WTC11 (cell line): ENCODE results near the gene LIPM. TPM values are rescaled to one million over a fixed set of nuclear protein-coding genes. Genes with fewer than 3 reads are reported as not detected.
A peak's percentile ranks its signal among the peaks of the same experiment; 100 is the strongest.

Source experiments
- ATAC-seq: fragments of 200-7000 bp; cut with Tn5 transposase; 2 replicates; pipeline ENCODE4 v1.10.0; 2021; ENCODE audit warnings: mild to moderate bottlenecking, moderate library complexity
- CTCF ChIA-PET: fragments of 300-600 bp; sonication (Branson Sonifier 250); formaldehyde crosslinking; loops from one replicate; lab custom pipeline; 2021; ENCODE audit warnings: antibody characterized with exemption; lab: Charles Lee
- POLR2A ChIA-PET: fragments of 350-600 bp; sonication (Branson Sonifier 250); formaldehyde crosslinking; loops from one replicate; lab custom pipeline; 2021; ENCODE audit warnings: antibody characterized with exemption; lab: Charles Lee
- DNase-seq: peaks from one replicate; pipeline ENCODE4 v3.0.0; 2021; ENCODE audit warnings: low spot score
- H3K27ac Mint-ChIP-seq: 2 replicates; pipeline ENCODE4 v1.8.0; 2021; ENCODE audit warnings: mixed read lengths
- H3K27me3 Mint-ChIP-seq: 2 replicates; pipeline ENCODE4 v1.8.0; 2021; ENCODE audit warnings: low read depth, mild to moderate bottlenecking, moderate library complexity, mixed read lengths
- H3K36me3 Mint-ChIP-seq: 2 replicates; pipeline ENCODE4 v1.8.0; 2021; ENCODE audit warnings: mixed read lengths
- H3K4me1 Mint-ChIP-seq: 2 replicates; pipeline ENCODE4 v1.8.0; 2022; ENCODE audit warnings: mixed read lengths
- H3K4me3 Mint-ChIP-seq: 2 replicates; pipeline ENCODE4 v1.8.0; 2021; ENCODE audit warnings: mild to moderate bottlenecking, moderate library complexity, mixed read lengths
- H3K9me3 Mint-ChIP-seq: 2 replicates; pipeline ENCODE4 v1.8.0; 2021; ENCODE audit warnings: mixed read lengths
- AR ChIP-seq: fragments of 250-450 bp; sonication (Bioruptor Pico); IDR thresholded peaks from 2 replicates; pipeline ENCODE4 v1.9.0; 2021; ENCODE audit warnings: mild to moderate bottlenecking
- ARID4B ChIP-seq: sonication (generic); formaldehyde crosslinking; IDR thresholded peaks from 2 replicates; pipeline ENCODE4 v1.8.0; 2023; ENCODE audit warnings: missing genetic modification reagents, mild to moderate bottlenecking, borderline replicate concordance
- ATF6 ChIP-seq: sonication (generic); formaldehyde crosslinking; IDR thresholded peaks from 2 replicates; pipeline ENCODE4 v1.8.1; 2023; ENCODE audit warnings: mild to moderate bottlenecking, missing genetic modification reagents
- CREB1 ChIP-seq: sonication (generic); formaldehyde crosslinking; IDR thresholded peaks from 2 replicates; pipeline ENCODE4 v1.8.0; 2023; ENCODE audit warnings: mild to moderate bottlenecking, missing genetic modification reagents
- E2F5 ChIP-seq: sonication (generic); formaldehyde crosslinking; IDR thresholded peaks from 2 replicates; pipeline ENCODE4 v1.8.1; 2022; ENCODE audit warnings: mild to moderate bottlenecking, moderate library complexity, missing genetic modification reagents
- FOXK1 ChIP-seq: sonication (generic); formaldehyde crosslinking; IDR thresholded peaks from 2 replicates; pipeline ENCODE4 v1.8.0; 2022; ENCODE audit warnings: mild to moderate bottlenecking, moderate library complexity, missing genetic modification reagents
- FOXP4 ChIP-seq: sonication (generic); formaldehyde crosslinking; IDR thresholded peaks from 2 replicates; pipeline ENCODE4 v1.8.0; 2022; ENCODE audit warnings: mild to moderate bottlenecking, missing genetic modification reagents
- GABPB1 ChIP-seq: sonication (generic); formaldehyde crosslinking; IDR thresholded peaks from 2 replicates; pipeline ENCODE4 v1.8.1; 2023; ENCODE audit warnings: mild to moderate bottlenecking, missing genetic modification reagents
- GTF2I ChIP-seq: fragments of 250-450 bp; sonication (Bioruptor Pico); conservative IDR thresholded peaks from 2 replicates; pipeline ENCODE4 v1.4.0; 2021; ENCODE audit warnings: mild to moderate bottlenecking
- IRF1 ChIP-seq: sonication (generic); formaldehyde crosslinking; IDR thresholded peaks from 2 replicates; pipeline ENCODE4 v1.8.0; 2023; ENCODE audit warnings: missing genetic modification reagents
- JAZF1 ChIP-seq: fragments of 250-450 bp; sonication (Bioruptor Pico); IDR thresholded peaks from 2 replicates; pipeline ENCODE4 v1.9.0; 2021; ENCODE audit warnings: moderate library complexity, mild to moderate bottlenecking, inconsistent platforms
- NFYB ChIP-seq: sonication (generic); formaldehyde crosslinking; conservative IDR thresholded peaks from 2 replicates; pipeline ENCODE4 v1.8.0; 2022; ENCODE audit warnings: low read depth, missing genetic modification reagents
- USF2 ChIP-seq: sonication (generic); formaldehyde crosslinking; IDR thresholded peaks from 2 replicates; pipeline ENCODE4 v1.8.1; 2023; ENCODE audit warnings: mild to moderate bottlenecking, missing genetic modification reagents, moderate library complexity
- ZBTB21 ChIP-seq: sonication (generic); formaldehyde crosslinking; IDR thresholded peaks from 2 replicates; pipeline ENCODE4 v1.8.1; 2023; ENCODE audit warnings: mild to moderate bottlenecking, missing genetic modification reagents, borderline replicate concordance
- ZNF138 ChIP-seq: sonication (generic); formaldehyde crosslinking; conservative IDR thresholded peaks from 2 replicates; pipeline ENCODE4 v1.8.1; 2022; ENCODE audit warnings: mild to moderate bottlenecking, moderate library complexity, missing genetic modification reagents
- ZNF416 ChIP-seq: fragments of 250-450 bp; sonication (Bioruptor Pico); IDR thresholded peaks from 2 replicates; pipeline ENCODE4 v1.9.0; 2021; ENCODE audit warnings: mild to moderate bottlenecking, inconsistent platforms
- ZNF423 ChIP-seq: fragments of 250-450 bp; sonication (Bioruptor Pico); IDR thresholded peaks from 2 replicates; pipeline ENCODE4 v2.1.2; 2022; ENCODE audit warnings: mild to moderate bottlenecking, moderate library complexity
- ZNF512 ChIP-seq: sonication (generic); formaldehyde crosslinking; IDR thresholded peaks from 2 replicates; pipeline ENCODE4 v1.8.1; 2022; ENCODE audit warnings: missing genetic modification reagents, borderline replicate concordance
- ZNF671 ChIP-seq: fragments of 250-450 bp; sonication (Bioruptor Pico); IDR thresholded peaks from 2 replicates; pipeline ENCODE4 v1.8.0; 2021; ENCODE audit warnings: mild to moderate bottlenecking
- total RNA-seq: library from RNA; stranded (reverse); gene quantifications from 3 replicates; pipeline ENCODE4 v1.2.3, GENCODE V29; 2021

Gene LIPM
- total RNA-seq, 1 experiment from 2014 or later: not detected

- peak; percentile 95 for ATAC-seq
- Mint-ChIP-seq H3K4me3 (no peak overlapping the region), H3K36me3 (no peaks in the 10 kb centered on the region), H3K27me3 (no peaks in the 10 kb centered on the region), H3K9me3 (0 out of 2 replicates have a peak, but pooled peaks cover 4% of the 10 kb centered on the region), H3K27ac (no peak overlapping the region), H3K4me1 (peaks cover 6% of the 10 kb centered on the region; the same call in 1 of the 2 replicates)
- peak; percentile 34 for DNase-seq
- ChIA-PET POLR2A (no interaction called here), CTCF (interaction anchor here (1.2 kb wide), 1 partner anchor 63 kb away, joined by 8 read pairs; no protein-coding TSS in a partner anchor)
- TF ChIP-seq ZNF423 (no peak), FOXK1 (CRISPR knock-in tag) (no peak), IRF1 (CRISPR knock-in tag) (no peak), AR (no peak), GABPB1 (CRISPR knock-in tag) (no peak), CREB1 (no peak), FOXP4 (no peak), GTF2I (CRISPR knock-in tag) (no peak), E2F5 (no peak), NFYB (CRISPR knock-in tag) (no peak), ZNF512 (CRISPR knock-in tag) (no peak), USF2 (CRISPR knock-in tag) (no peak), ZBTB21 (no peak), ZNF671 (CRISPR knock-in tag) (no peak), ATF6 (CRISPR knock-in tag) (no peak), ZNF416 (no peak), JAZF1 (no peak), ARID4B (CRISPR knock-in tag) (no peak), ZNF138 (CRISPR knock-in tag) (no peak)
Observed at GRCh38 chr10:88791924-88792323, 10.6 kb upstream of the LIPM start.
